Mucosa of rectum (tissue), 2 donors: ENCODE results near the gene ATP2A2.

Experiments used
- H3K27ac ChIP-seq, 2 donors: one replicate each; pipeline ENCODE4 v1.7.0; 2013; ENCODE audit warnings: inconsistent platforms in 2 of 2, low read depth in 2 of 2, low read length in 2 of 2
- H3K27me3 ChIP-seq, 2 donors: one replicate each; pipeline ENCODE4 v1.7.0; 2013; ENCODE audit warnings: low read length in 2 of 2; ENCODE audit not compliant: control insufficient read depth in 2 of 2, insufficient read depth in 2 of 2
- H3K36me3 ChIP-seq, 2 donors: one replicate each; pipeline ENCODE4 v1.7.0; 2013; ENCODE audit warnings: low read length in 2 of 2; ENCODE audit not compliant: control insufficient read depth in 2 of 2, insufficient read depth in 2 of 2
- H3K4me1 ChIP-seq, 2 donors: one replicate each; pipeline ENCODE4 v1.7.0; 2013; ENCODE audit warnings: low read length in 2 of 2, mild to moderate bottlenecking in 1 of 2; ENCODE audit not compliant: control insufficient read depth in 2 of 2, insufficient read depth in 2 of 2
- H3K4me3 ChIP-seq, 2 donors: one replicate each; pipeline ENCODE4 v1.7.0; 2013; ENCODE audit warnings: low read length in 2 of 2
- H3K9ac ChIP-seq, 2 donors: one replicate each; pipeline ENCODE4 v1.7.0; 2013; ENCODE audit warnings: low read length in 2 of 2, low read depth in 1 of 2, mild to moderate bottlenecking in 1 of 2
- H3K9me3 ChIP-seq, 2 donors: one replicate each; pipeline ENCODE4 v1.7.0; 2013; ENCODE audit warnings: low read length in 2 of 2; ENCODE audit not compliant: control insufficient read depth in 2 of 2
- donor health status: healthy.
- donor health status: Normal muscosa, but diverticular disease.

ATP2A2 gene

DNA sequence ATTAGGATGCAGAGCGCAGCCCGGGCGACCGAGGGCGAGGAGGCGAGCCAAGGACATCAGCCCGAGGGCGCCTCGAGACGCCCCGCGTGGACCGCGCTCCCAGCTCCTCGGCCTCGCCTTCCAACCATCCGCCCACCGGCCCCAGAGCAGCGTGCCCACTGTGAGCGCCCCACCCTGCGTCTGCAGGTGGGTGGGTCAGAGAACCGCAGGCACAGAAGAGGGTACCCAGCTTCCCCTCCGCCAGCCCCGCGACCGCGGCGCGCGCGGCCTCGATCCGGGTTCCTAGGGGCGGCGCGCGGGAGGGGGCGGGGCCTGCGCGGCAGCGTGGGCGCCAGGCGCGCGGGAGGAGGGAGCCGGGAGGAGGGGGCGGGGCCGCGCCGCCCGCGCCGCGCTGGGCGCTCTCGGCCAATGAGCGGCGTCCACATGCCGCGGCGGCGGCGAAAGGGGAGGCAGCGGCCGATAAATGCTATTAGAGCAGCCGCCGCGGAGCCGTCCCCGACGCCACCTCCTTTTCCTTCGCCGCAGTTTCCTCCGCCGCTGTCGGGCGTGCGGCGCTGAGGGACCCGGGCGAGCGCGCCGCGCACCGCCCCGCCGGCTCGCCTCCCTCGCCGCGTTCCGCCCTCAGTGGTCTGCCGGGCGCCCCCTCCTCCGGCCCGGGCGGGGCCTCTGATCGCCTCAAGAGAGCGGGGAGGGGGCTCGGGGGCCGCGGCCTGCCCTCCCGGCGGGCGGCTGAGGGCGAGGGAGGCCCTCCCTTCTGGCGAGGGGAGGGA, at the start of gene ATP2A2:
TSS of gene ATP2A2 (plus strand) at position 469 of the 770 bp plus-strand sequence. CDS start 543 bp downstream, outside the sequence.
- Histone ChIP-seq H3K27ac (peak within 1 kb of the TSS; percentile 95), H3K9ac (peak within 1 kb of the TSS; percentile 85 to 94), H3K9me3 (no peaks in the 10 kb centered on the region), H3K27me3 (no peaks in the 10 kb centered on the region), H3K36me3 (peaks cover 7 to 8% of the 10 kb centered on the region in 2 donors), H3K4me1 (peaks cover 30 to 34% of the 10 kb centered on the region in 2 donors), H3K4me3 (peak within 1 kb of the TSS; percentile 82 to 97)

DNA sequence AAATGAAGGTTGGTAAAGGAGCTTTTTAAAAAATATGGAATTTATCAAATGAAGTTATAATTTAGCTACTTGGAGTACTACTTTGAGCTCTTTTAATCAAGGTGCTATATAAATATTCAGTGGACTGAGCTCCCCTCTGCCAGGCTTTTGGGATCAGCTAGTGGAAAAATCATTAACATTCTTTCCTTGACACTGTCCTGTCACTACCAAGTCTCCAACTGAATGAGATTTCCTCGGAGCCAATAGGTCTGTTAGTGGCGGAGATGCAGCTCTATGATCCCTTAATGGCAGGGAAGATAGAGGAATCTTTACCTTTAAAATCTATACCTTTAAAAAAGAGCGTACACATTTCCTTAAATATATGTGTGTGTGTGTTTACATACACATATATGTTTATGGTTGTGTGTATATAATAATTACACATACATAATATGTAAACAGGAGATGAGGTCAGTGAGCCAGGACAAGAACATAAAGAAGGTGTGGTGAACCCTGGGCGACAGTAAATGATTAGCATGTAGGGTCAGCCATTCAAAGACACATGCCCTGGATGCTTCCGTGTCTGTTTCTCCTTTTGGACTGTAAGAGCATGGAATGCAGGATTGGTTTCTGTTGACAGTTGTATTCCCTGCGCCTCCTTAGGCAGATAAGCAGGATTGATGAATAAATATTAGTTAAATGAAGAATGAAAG, 47.7 kb upstream of the ATP2A2 start:
- peaks cover 0 to 13% of the 10 kb centered on the region in 2 donors for H3K4me1 ChIP-seq
- H3K9ac ChIP-seq = no peak overlapping the region
- H3K27ac ChIP-seq = peak overlapping the region; percentile 38 to 71
- no peaks in the 10 kb centered on the region for H3K36me3 ChIP-seq
- no peaks in the 10 kb centered on the region for H3K9me3 ChIP-seq
- H3K27me3 ChIP-seq = no peaks in the 10 kb centered on the region
- H3K4me3 ChIP-seq = peak overlapping the region in 1 of 2 donors; percentile 2

DNA sequence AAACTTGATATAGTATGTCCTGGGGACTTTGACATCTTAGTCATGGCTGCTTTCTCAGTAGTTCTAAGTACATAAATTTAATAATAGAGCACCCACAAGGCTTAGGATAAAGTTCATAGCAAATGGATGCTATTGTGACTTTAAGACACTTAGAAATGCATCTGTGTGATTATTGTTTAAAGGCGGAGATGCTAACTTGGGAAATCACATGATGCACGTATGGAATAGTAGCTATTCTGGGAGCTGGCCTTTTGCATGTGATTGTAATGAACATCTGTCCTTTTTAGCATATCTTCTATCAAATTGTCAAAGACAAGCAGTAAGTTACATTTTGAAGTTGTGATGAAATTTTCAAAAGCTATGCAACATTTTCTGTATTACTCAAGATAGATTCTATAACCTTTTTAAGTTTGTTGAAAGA, 46.7 kb upstream of the ATP2A2 start:
- Histone ChIP-seq H3K36me3 (no peaks in the 10 kb centered on the region), H3K4me1 (peaks cover 0 to 13% of the 10 kb centered on the region in 2 donors), H3K9ac (no peak overlapping the region), H3K27ac (peak overlapping the region in 1 of 2 donors; percentile 71), H3K9me3 (no peaks in the 10 kb centered on the region), H3K4me3 (peak overlapping the region in 1 of 2 donors; percentile 37), H3K27me3 (no peaks in the 10 kb centered on the region)

DNA sequence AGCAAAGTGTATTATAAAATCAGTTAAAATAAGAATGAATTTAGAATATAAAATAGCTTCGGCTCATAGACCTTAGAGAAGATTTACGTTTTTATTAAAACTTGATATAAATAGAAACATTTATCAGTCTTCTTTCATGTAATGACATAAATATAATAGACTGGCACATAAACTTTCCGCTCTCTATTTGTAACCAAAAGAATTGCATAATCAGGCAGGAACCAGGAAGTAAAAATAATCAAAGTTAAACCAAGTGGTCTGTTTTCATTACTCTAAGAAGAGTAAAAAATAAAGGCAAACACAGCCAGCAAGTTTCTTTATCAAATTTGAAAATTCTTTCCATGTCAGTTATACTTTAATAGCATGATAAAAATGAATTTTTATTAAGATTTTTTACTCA, 46.3 kb upstream of the ATP2A2 start:
- Histone ChIP-seq H3K27me3 (no peaks in the 10 kb centered on the region), H3K9ac (no peak overlapping the region), H3K9me3 (no peaks in the 10 kb centered on the region), H3K4me3 (peak overlapping the region in 1 of 2 donors; percentile 37), H3K36me3 (no peaks in the 10 kb centered on the region), H3K27ac (no peak overlapping the region), H3K4me1 (peaks cover 0 to 13% of the 10 kb centered on the region in 2 donors)

DNA sequence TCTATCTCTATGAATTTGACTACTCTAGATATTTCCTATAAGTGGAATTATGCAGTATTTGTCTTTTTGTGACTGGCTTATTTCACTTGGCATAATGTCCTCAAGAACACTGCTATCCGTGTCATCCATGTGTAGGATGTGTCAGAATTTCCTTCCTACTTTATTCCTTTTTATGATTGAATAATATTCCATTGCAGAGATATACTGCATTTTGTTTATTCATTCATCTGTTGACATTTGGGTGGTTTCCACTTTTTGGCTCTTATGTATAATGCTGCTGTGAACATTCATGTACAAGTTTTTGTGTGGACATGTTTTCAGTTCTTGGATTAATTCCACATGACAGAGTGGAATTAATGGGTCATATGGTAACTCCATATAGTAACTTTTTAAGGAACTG, 45.7 kb upstream of the ATP2A2 start:
- H3K4me3 ChIP-seq = no peak overlapping the region
- H3K36me3 ChIP-seq = no peaks in the 10 kb centered on the region
- H3K27ac ChIP-seq = no peak overlapping the region
- H3K9ac ChIP-seq = no peak overlapping the region
- H3K4me1 ChIP-seq = peaks cover 0 to 13% of the 10 kb centered on the region in 2 donors
- H3K27me3 ChIP-seq = no peaks in the 10 kb centered on the region
- H3K9me3 ChIP-seq = no peaks in the 10 kb centered on the region

DNA sequence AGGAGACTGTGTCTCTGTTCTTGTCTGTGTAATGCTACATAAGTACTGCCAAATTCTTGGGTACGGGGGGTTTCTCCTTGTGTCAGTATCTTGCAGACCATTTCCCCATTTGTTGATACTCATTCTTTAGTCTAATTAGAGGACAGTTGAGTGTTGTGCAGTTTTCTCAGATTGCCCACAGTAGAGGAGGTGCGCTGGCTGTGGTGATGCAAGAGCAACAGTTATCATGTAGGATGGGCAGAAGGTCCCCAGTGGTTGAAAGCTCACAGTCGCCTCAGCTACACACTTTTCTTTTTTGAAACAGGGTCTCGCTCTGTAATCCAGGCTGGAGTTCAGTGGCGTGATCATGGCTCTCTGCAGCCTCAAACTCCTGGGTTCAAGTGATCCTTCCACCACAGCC, 37.8 kb upstream of the ATP2A2 start:
- H3K9me3 ChIP-seq = no peaks in the 10 kb centered on the region
- no peaks in the 10 kb centered on the region for H3K27me3 ChIP-seq
- H3K4me3 ChIP-seq = no peak overlapping the region
- H3K9ac ChIP-seq = no peak overlapping the region
- no peaks in the 10 kb centered on the region for H3K36me3 ChIP-seq
- no peak overlapping the region for H3K27ac ChIP-seq
- peaks cover 23 to 34% of the 10 kb centered on the region in 2 donors for H3K4me1 ChIP-seq

DNA sequence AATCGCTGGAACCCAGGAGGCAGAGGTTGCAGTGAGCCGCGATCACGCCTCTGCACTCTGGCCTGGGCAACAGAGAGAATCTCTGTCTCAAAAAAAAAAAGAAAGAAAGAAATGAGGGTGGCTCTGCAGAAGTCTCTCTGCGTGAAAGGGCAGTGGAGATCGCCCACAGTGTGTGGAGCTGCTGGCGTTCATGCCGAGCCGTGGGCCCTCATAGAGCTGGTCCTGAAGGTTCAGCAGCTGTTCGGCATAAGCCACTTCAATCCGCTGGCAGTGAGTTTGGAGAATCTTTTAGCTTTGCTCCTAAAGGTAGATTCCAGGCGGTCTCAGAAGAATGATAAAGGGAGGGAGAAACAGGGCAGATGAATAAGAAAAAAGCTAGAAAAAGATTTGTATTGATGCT, 36.7 kb upstream of the ATP2A2 start:
- H3K9ac ChIP-seq = no peak overlapping the region
- no peak overlapping the region for H3K27ac ChIP-seq
- H3K4me3 ChIP-seq = no peak overlapping the region
- H3K36me3 ChIP-seq = no peaks in the 10 kb centered on the region
- no peaks in the 10 kb centered on the region for H3K9me3 ChIP-seq
- peaks cover 34 to 46% of the 10 kb centered on the region in 2 donors for H3K4me1 ChIP-seq
- H3K27me3 ChIP-seq = no peaks in the 10 kb centered on the region

DNA sequence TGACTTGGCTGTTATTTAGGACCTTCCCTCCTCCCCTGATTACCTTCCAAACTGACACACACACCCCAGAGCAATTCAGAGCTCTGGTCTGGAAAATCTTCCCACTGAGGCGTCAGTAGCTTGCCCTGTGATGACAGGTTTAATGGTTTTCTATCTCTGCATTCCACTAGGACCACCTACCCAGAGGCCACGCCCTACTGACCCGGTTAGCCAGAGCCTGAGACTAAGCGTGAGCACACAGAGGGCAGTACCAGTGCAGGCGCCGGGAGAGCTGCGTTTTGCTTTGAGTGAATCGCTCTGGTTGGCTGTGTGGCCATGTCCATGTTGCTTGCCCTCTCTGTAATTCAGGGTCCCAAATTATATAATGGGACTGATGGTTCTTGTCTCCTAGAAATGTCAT, 36.2 kb upstream of the ATP2A2 start:
- no peaks in the 10 kb centered on the region for H3K9me3 ChIP-seq
- no peak overlapping the region for H3K4me3 ChIP-seq
- no peaks in the 10 kb centered on the region for H3K27me3 ChIP-seq
- no peak overlapping the region for H3K9ac ChIP-seq
- no peaks in the 10 kb centered on the region for H3K36me3 ChIP-seq
- H3K27ac ChIP-seq = peak overlapping the region in 1 of 2 donors; percentile 96
- H3K4me1 ChIP-seq = peaks cover 39 to 50% of the 10 kb centered on the region in 2 donors

DNA sequence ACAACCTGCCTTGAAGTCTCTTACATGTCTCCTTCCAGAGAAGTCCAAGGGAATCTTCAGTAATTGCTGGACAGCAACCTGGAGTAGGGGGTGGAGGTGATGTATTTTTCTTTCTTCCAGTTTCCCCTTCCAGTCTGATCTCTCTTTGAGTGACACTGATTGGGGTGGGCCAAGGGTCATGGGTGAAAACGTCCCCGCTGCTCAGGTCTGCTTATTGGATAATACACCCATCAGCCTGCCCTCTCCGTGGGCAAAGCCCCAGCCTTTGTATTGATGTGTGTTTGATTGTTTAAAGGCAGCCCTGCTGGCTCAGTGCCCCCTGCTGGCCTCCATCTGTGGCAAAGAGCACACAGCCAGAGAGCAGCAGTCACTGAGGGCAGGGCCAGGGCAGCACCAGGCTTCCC, 35.7 kb upstream of the ATP2A2 start:
- Histone ChIP-seq H3K36me3 (no peaks in the 10 kb centered on the region), H3K27me3 (no peaks in the 10 kb centered on the region), H3K9me3 (no peaks in the 10 kb centered on the region), H3K9ac (no peak overlapping the region), H3K27ac (peak overlapping the region; percentile 96), H3K4me3 (no peak overlapping the region), H3K4me1 (peaks cover 41 to 56% of the 10 kb centered on the region in 2 donors)

DNA sequence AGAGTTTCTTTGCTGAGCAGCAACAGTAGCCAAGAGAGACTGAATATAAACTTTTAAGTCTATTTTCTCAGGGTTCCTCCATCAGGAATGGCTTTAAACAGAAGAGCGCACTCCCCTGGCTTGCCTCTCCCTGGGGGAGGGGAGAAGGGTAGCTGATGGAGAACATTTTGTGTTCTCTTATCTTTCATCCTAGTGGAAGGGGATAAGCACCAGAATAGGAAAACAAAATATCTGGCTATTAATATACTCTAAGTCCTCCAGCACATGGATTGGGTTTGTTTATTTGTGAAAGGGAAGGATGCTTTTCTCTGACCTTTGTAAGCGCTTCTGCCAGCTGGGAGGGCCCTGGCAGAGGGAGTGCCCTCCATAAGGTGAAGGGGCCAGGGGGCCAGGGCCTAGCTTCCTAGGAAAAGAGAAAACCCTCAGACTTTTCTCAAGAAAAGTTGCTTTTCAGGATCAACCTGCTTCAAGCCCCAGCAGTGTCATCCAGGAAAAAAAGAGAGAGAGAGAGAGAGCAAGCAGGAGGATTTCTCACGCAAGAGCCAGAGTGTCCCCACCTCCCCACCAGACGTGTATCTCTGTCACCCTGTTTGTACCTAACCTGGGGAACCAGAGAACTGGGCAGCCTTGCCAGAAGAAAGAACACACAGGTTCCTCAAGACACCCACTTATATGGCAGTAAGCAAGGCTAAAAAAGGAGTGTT, 34.3 kb upstream of the ATP2A2 start:
- H3K9me3 ChIP-seq = no peaks in the 10 kb centered on the region
- no peaks in the 10 kb centered on the region for H3K27me3 ChIP-seq
- H3K36me3 ChIP-seq = no peaks in the 10 kb centered on the region
- H3K4me3 ChIP-seq = peak overlapping the region; percentile 59 to 61
- H3K4me1 ChIP-seq = peaks cover 45 to 60% of the 10 kb centered on the region in 2 donors
- H3K27ac ChIP-seq = peak overlapping the region; percentile 96
- H3K9ac ChIP-seq = peak overlapping the region; percentile 38 to 66
